ENCODE measurements around the gene ABCA3.
"Not testable (repeated sequence)": the region's sequence is repeated elsewhere in the genome, so short reads cannot be mapped to it uniquely, and the experiment has no call there.

ABCA3 gene

GRCh38 chr16:2278956-2279800 is 61.4 kb downstream of the ABCA3 start:
- DNase-seq, result no peak

- DNase-seq, result no peak
These were observed 62.3 kb downstream of the ABCA3 start for GRCh38 chr16:2278272-2278608.

GRCh38 chr16:2277466-2278271 is 62.9 kb downstream of the ABCA3 start:
- DNase-seq, result no peak

- DNase-seq, result no peak
These were observed 63.9 kb downstream of the ABCA3 start for GRCh38 chr16:2276368-2277195.

- DNase-seq, result no peak
These were observed 64.8 kb downstream of the ABCA3 start for GRCh38 chr16:2275476-2276367.

- DNase-seq, result no peak
These were observed 66.6 kb downstream of the ABCA3 start for GRCh38 chr16:2273931-2274330.

- no peak for DNase-seq
These were observed 67.0 kb downstream of the ABCA3 start for GRCh38 chr16:2273484-2273883.

GRCh38 chr16:2271848-2272461 is 68.6 kb downstream of the ABCA3 start:
- DNase-seq, result no peak

- no peak for DNase-seq
These were observed 69.7 kb downstream of the ABCA3 start for GRCh38 chr16:2270588-2271470.

GRCh38 chr16:2270070-2270462 is 70.5 kb downstream of the ABCA3 start:
- no peak for DNase-seq

GRCh38 chr16:2267913-2268666 is 72.4 kb downstream of the ABCA3 start, which contains the start of gene RNPS1:
TSS of gene RNPS1 (minus strand) at chr16:2268126. CDS start at chr16:2264643, 3,483 bp downstream.
- peak; percentile 97 to 99 for DNase-seq

GRCh38 chr16:2267505-2267912 is 73.0 kb downstream of the ABCA3 start:
- not testable (repeated sequence) for DNase-seq

GRCh38 chr16:2266887-2267286 is 73.6 kb downstream of the ABCA3 start:
- peak; percentile 50 to 51 for DNase-seq

- DNase-seq, result not testable (repeated sequence)
These were observed 77.5 kb downstream of the ABCA3 start for GRCh38 chr16:2263026-2263425.

GRCh38 chr16:2260250-2260649 is 80.3 kb downstream of the ABCA3 start:
- DNase-seq, result no peak

GRCh38 chr16:2258530-2258929 is 82.0 kb downstream of the ABCA3 start:
- not testable (repeated sequence) for DNase-seq

GRCh38 chr16:2257726-2258125 is 82.8 kb downstream of the ABCA3 start:
- DNase-seq, result no peak

GRCh38 chr16:2256531-2257140 is 83.9 kb downstream of the ABCA3 start:
- DNase-seq, result no peak

- DNase-seq, result no peak
These were observed 87.2 kb downstream of the ABCA3 start for GRCh38 chr16:2253293-2253692.

All from activated T-cell treated with anti-CD3 and anti-CD28 coated beads, Interleukin-2, amount 50 U/mL, for 48 hours (primary cell).